Smooth muscle cell (in vitro differentiated cells): ENCODE results near the gene CDK6. TPM values are rescaled to one million over a fixed set of nuclear protein-coding genes. Genes with fewer than 3 reads are reported as not detected.
"Not testable (repeated sequence)": the region's sequence is repeated elsewhere in the genome, so short reads cannot be mapped to it uniquely, and the experiment has no call there.

Experiments
- DNase-seq: peaks from one replicate; lab custom pipeline; 2025; ENCODE audit not compliant: unreplicated experiment; lab: John Stamatoyannopoulos, UW
- H2AFZ ChIP-seq: fragments of 200-600 bp; sonication (generic); 2 replicates; pipeline ENCODE4 v1.6.0; 2016; ENCODE audit warnings: antibody characterized with exemption, low read depth, mild to moderate bottlenecking
- H3F3A ChIP-seq: fragments of 200-600 bp; sonication (generic); 2 replicates; pipeline ENCODE4 v1.6.0; 2017; ENCODE audit warnings: antibody characterized with exemption, low read depth
- H3K27ac ChIP-seq: fragments of 200-600 bp; sonication (generic); 2 replicates; pipeline ENCODE4 v1.5.1; 2016; ENCODE audit warnings: low read depth, mild to moderate bottlenecking
- H3K27me3 ChIP-seq: fragments of 200-600 bp; sonication (generic); 2 replicates; pipeline ENCODE4 v1.6.1; 2016; ENCODE audit warnings: low read depth, mild to moderate bottlenecking
- H3K36me3 ChIP-seq: fragments of 200-600 bp; sonication (generic); 2 replicates; pipeline ENCODE4 v1.5.1; 2016; ENCODE audit warnings: low read depth
- H3K4me1 ChIP-seq: fragments of 200-600 bp; sonication (generic); 2 replicates; pipeline ENCODE4 v1.5.1; 2016; ENCODE audit warnings: low read depth
- H3K4me2 ChIP-seq: fragments of 200-600 bp; sonication (generic); 2 replicates; pipeline ENCODE4 v1.6.0; 2016; ENCODE audit warnings: mild to moderate bottlenecking
- H3K4me3 ChIP-seq: fragments of 200-600 bp; sonication (generic); 2 replicates; pipeline ENCODE4 v1.5.1; 2016; ENCODE audit warnings: mild to moderate bottlenecking
- H3K79me2 ChIP-seq: fragments of 200-600 bp; sonication (generic); 2 replicates; pipeline ENCODE4 v1.6.0; 2016; ENCODE audit warnings: low read depth, mild to moderate bottlenecking
- H3K9ac ChIP-seq: fragments of 200-600 bp; sonication (generic); 2 replicates; pipeline ENCODE4 v1.6.0; 2016; ENCODE audit warnings: low read depth
- H3K9me3 ChIP-seq: fragments of 200-600 bp; sonication (generic); replicated peaks from 2 replicates; pipeline ENCODE4 v1.5.1; 2016; ENCODE audit warnings: low read depth
- H4K20me1 ChIP-seq: fragments of 200-600 bp; sonication (generic); 2 replicates; pipeline ENCODE4 v1.6.0; 2016; ENCODE audit warnings: low read depth
- CTCF ChIP-seq: fragments of 200-600 bp; sonication (generic); IDR thresholded peaks from 2 replicates; pipeline ENCODE4 v1.5.1; 2017; ENCODE audit warnings: borderline replicate concordance, mild to moderate bottlenecking, antibody characterized with exemption; ENCODE audit not compliant: insufficient read depth, poor library complexity, severe bottlenecking
- WGBS: methylation state at CpG from one replicate; pipeline ENCODE4 v1.1.7; 2016; ENCODE audit warnings: low lambda C conversion rate; 5-methylcytosine and 5-hydroxymethylcytosine counted together
- polyA plus RNA-seq: library from polyadenylated mRNA; unstranded; fragments of >200 nt; fragmentation: Nextera tagmentation; extraction: Ambion mirVana; gene quantifications from 2 replicates; pipeline ENCODE4 v1.2.1, GENCODE V29; 2016
- total RNA-seq: library from RNA; depleted of rRNA; stranded (reverse); fragments of >200 nt; gene quantifications from 2 replicates; pipeline ENCODE4 v1.2.3, GENCODE V29; 2014

The CDK6 gene
- total and polyA plus RNA-seq, 2 experiments from 2014 or later: 34.2 to 99.2 TPM

- Histone ChIP-seq H3K4me2 (peak overlapping the region; percentile 37), H3K9ac (peak overlapping the region; percentile 45), H3K27ac (peak overlapping the region; percentile 89), H3K27me3 (no peaks in the 10 kb centered on the region), H3K36me3 (no peaks in the 10 kb centered on the region), H3F3A (peaks cover 29% of the 10 kb centered on the region), H3K4me3 (no peak overlapping the region), H3K9me3 (no peaks in the 10 kb centered on the region), H3K4me1 (peaks cover 44% of the 10 kb centered on the region), H3K79me2 (peaks cover 72% of the 10 kb centered on the region), H2AFZ (no peak overlapping the region), H4K20me1 (peaks cover 61% of the 10 kb centered on the region)
- 94% methylated on average over 3 of the region's 3 CpGs for WGBS
- DNase-seq: no peak
- TF ChIP-seq CTCF: no peak
Observed at GRCh38 chr7:92762851-92763250, 73.5 kb downstream of the CDK6 start.

GRCh38 chr7:92761391-92762097 is 74.8 kb downstream of the CDK6 start:
- Histone ChIP-seq H3K4me2 (no peak overlapping the region), H3K9ac (no peak overlapping the region), H3K9me3 (no peaks in the 10 kb centered on the region), H3K4me1 (peaks cover 38% of the 10 kb centered on the region), H3K27me3 (no peaks in the 10 kb centered on the region), H2AFZ (no peak overlapping the region), H3K27ac (peak overlapping the region; percentile 89), H3K4me3 (no peak overlapping the region), H4K20me1 (peaks cover 57% of the 10 kb centered on the region), H3F3A (peaks cover 23% of the 10 kb centered on the region), H3K36me3 (no peaks in the 10 kb centered on the region), H3K79me2 (peaks cover 80% of the 10 kb centered on the region)
- TF ChIP-seq CTCF: no peak
- DNase-seq: no peak

GRCh38 chr7:92758796-92759431 is 77.5 kb downstream of the CDK6 start:
- Histone ChIP-seq H3K4me1 (peaks cover 30% of the 10 kb centered on the region), H3F3A (peaks cover 18% of the 10 kb centered on the region), H3K9ac (no peak overlapping the region), H3K4me3 (no peak overlapping the region), H3K79me2 (peaks cover 81% of the 10 kb centered on the region), H3K27me3 (no peaks in the 10 kb centered on the region), H3K9me3 (no peaks in the 10 kb centered on the region), H4K20me1 (peaks cover 49% of the 10 kb centered on the region), H3K4me2 (no peak overlapping the region), H3K36me3 (no peaks in the 10 kb centered on the region), H3K27ac (peak overlapping the region; percentile 3), H2AFZ (no peak overlapping the region)
- no peak for TF ChIP-seq CTCF
- no peak for DNase-seq
- 67% methylated on average over 2 of the region's 2 CpGs for WGBS

- not testable (repeated sequence) for H3K9ac ChIP-seq, H3K9me3 ChIP-seq, H2AFZ ChIP-seq, DNase-seq, H3K27ac ChIP-seq, H3K4me2 ChIP-seq, H3K27me3 ChIP-seq, H3K36me3 ChIP-seq, H3K4me3 ChIP-seq
- WGBS: 98% methylated on average over 3 of the region's 3 CpGs
- H4K20me1 ChIP-seq: peaks cover 38% of the 10 kb centered on the region
- peaks cover 26% of the 10 kb centered on the region for H3F3A ChIP-seq
- peaks cover 80% of the 10 kb centered on the region for H3K79me2 ChIP-seq
- peaks cover 16% of the 10 kb centered on the region for H3K4me1 ChIP-seq
Observed at GRCh38 chr7:92757311-92757910, 79.0 kb downstream of the CDK6 start.
